BJ (cell line): ENCODE data around the gene UBE2E1. TPM values are rescaled to one million over a fixed set of nuclear protein-coding genes. Genes with fewer than 3 reads are reported as not detected.

Experiments used
- CTCF ChIA-PET: fragments of 350-600 bp; formaldehyde crosslinking; extraction: SDS; loops from one replicate; lab custom pipeline; 2021; ENCODE audit warnings: antibody characterized with exemption, inconsistent platforms; lab: Yijun Ruan, JAX
- POLR2A ChIA-PET: fragments of 300-600 bp; sonication (Branson Sonifier 250); formaldehyde crosslinking; extraction: SDS; loops from one replicate; lab custom pipeline; 2021; ENCODE audit warnings: antibody characterized with exemption; lab: Charles Lee
- DNase-seq: peaks from one replicate; pipeline ENCODE4 v3.0.0-alpha.2; 2011; ENCODE audit warnings: low read depth
- H3K27me3 ChIP-seq: 2 replicates; pipeline ENCODE4 v1.6.0; 2011; ENCODE audit warnings: low read length; ENCODE audit not compliant: control insufficient read depth, insufficient read depth
- H3K36me3 ChIP-seq: 2 replicates; pipeline ENCODE4 v1.5.1; 2011; ENCODE audit warnings: low read length; ENCODE audit not compliant: control insufficient read depth, insufficient read depth
- H3K4me3 ChIP-seq: 2 replicates; pipeline ENCODE4 v1.5.1; 2011; ENCODE audit warnings: low read depth, mild to moderate bottlenecking, control low read depth, low read length
- CTCF ChIP-seq: IDR thresholded peaks from 2 replicates; pipeline ENCODE4 v1.5.1; 2011; ENCODE audit warnings: low read depth, mild to moderate bottlenecking, control low read depth, inconsistent platforms, low read length, moderate library complexity; ENCODE audit not compliant: insufficient read depth
- polyA plus RNA-seq: library from polyadenylated mRNA; depleted of rRNA; stranded (reverse); fragments of >200 nt; gene quantifications from 2 replicates; pipeline ENCODE4 v1.2.3, GENCODE V29; 2011; rRNA removed

UBE2E1 gene
- polyA plus RNA-seq, 1 experiment, result 70.0 TPM

GRCh38 chr3:23937296-23937695 lies 131.5 kb downstream of the UBE2E1 start:
- Histone ChIP-seq H3K27me3 (peaks cover 2% of the 10 kb centered on the region; the same call in 1 of the 2 replicates), H3K4me3 (no peak overlapping the region), H3K36me3 (no peaks in the 10 kb centered on the region)
- ChIA-PET CTCF (no interaction called here), POLR2A (no interaction called here)
- no peak for TF ChIP-seq CTCF
- no peak for DNase-seq

GRCh38 chr3:23938688-23939087 lies 132.9 kb downstream of the UBE2E1 start:
- Histone ChIP-seq H3K4me3 (no peak overlapping the region), H3K36me3 (no peaks in the 10 kb centered on the region), H3K27me3 (peaks cover 2% of the 10 kb centered on the region; the same call in 1 of the 2 replicates)
- POLR2A ChIA-PET, result no interaction called here
- CTCF ChIA-PET, result no interaction called here
- no peak for TF ChIP-seq CTCF
- DNase-seq, result no peak

GRCh38 chr3:23940775-23941174 lies 135.0 kb downstream of the UBE2E1 start:
- Histone ChIP-seq H3K36me3 (no peaks in the 10 kb centered on the region), H3K27me3 (peaks cover 2% of the 10 kb centered on the region; the same call in 1 of the 2 replicates), H3K4me3 (no peak overlapping the region)
- ChIA-PET POLR2A (no interaction called here), CTCF (no interaction called here)
- no peak for TF ChIP-seq CTCF
- no peak for DNase-seq

Other genes starting within 250 kb of the UBE2E1 start
- 5.1 and 11.8 TPM in 2 replicates for gene NKIRAS1, start 111.0 kb downstream of the UBE2E1 start, polyA plus RNA-seq
- gene RPL15, start 111.2 kb downstream of the UBE2E1 start, polyA plus RNA-seq, result 4,789 and 5,733 TPM in 2 replicates
- 18.0 and 37.7 TPM in 2 replicates for gene NR1D2, start 139.3 kb downstream of the UBE2E1 start, polyA plus RNA-seq